HepG2 (cell line): ENCODE results near the gene TRIM8. TPM values are rescaled to one million over a fixed set of nuclear protein-coding genes. Genes with fewer than 3 reads are reported as not detected.

Source experiments
- ATF7-NPFF ChIP-seq: sonication (generic); formaldehyde crosslinking; IDR thresholded peaks from 2 replicates; pipeline ENCODE4 v1.8.1; 2023; ENCODE audit warnings: mild to moderate bottlenecking, low read depth, missing genetic modification reagents, moderate library complexity
- JARID2 ChIP-seq: sonication (generic); formaldehyde crosslinking; IDR thresholded peaks from 2 replicates; pipeline ENCODE4 v1.8.1; 2023; ENCODE audit warnings: missing genetic modification reagents, inconsistent platforms; ENCODE audit not compliant: insufficient replicate concordance
- KLF12 ChIP-seq: sonication (generic); formaldehyde crosslinking; IDR thresholded peaks from 2 replicates; pipeline ENCODE4 v1.4.0; 2020; ENCODE audit warnings: missing genetic modification reagents, borderline replicate concordance
- MED13 ChIP-seq: sonication (generic); formaldehyde crosslinking; IDR thresholded peaks from 2 replicates; pipeline ENCODE4 v1.5.0; 2020; ENCODE audit warnings: missing genetic modification reagents
- NR1H2 ChIP-seq: sonication (generic); formaldehyde crosslinking; IDR thresholded peaks from 2 replicates; pipeline ENCODE4 v1.8.1; 2022; ENCODE audit warnings: low read depth, missing genetic modification reagents, borderline replicate concordance
- PCBP1 ChIP-seq: fragments of 200-400 bp; formaldehyde crosslinking; IDR thresholded peaks from 2 replicates; pipeline ENCODE4 v1.6.1; 2017; ENCODE audit warnings: mild to moderate bottlenecking, low read depth, low read length, borderline replicate concordance
- TAF15 ChIP-seq: fragments of 200-400 bp; formaldehyde crosslinking; IDR thresholded peaks from one replicate; pipeline ENCODE4 v1.6.1; 2018; ENCODE audit warnings: mild to moderate bottlenecking, low read depth, low read length; ENCODE audit not compliant: poor library complexity, severe bottlenecking
- ZBTB38 ChIP-seq: sonication (generic); formaldehyde crosslinking; IDR thresholded peaks from 2 replicates; pipeline ENCODE4 v1.5.1; 2020; ENCODE audit warnings: mild to moderate bottlenecking, missing genetic modification reagents
- ZBTB7A ChIP-seq: sonication (generic); formaldehyde crosslinking; IDR thresholded peaks from 2 replicates; pipeline ENCODE4 v1.8.0; 2022; ENCODE audit warnings: mild to moderate bottlenecking, missing genetic modification reagents
- ZNF343 ChIP-seq: sonication (generic); formaldehyde crosslinking; IDR thresholded peaks from 2 replicates; pipeline ENCODE4 v1.4.0; 2020; ENCODE audit warnings: mild to moderate bottlenecking, missing genetic modification reagents
- ZNF547 ChIP-seq: sonication (generic); formaldehyde crosslinking; IDR thresholded peaks from 2 replicates; pipeline ENCODE4 v1.5.1; 2020; ENCODE audit warnings: mild to moderate bottlenecking, missing genetic modification reagents
- ZNF629 ChIP-seq: sonication (generic); formaldehyde crosslinking; conservative IDR thresholded peaks from 2 replicates; pipeline ENCODE4 v1.5.0; 2020; ENCODE audit warnings: missing genetic modification reagents
- ZNF746 ChIP-seq: sonication (generic); formaldehyde crosslinking; IDR thresholded peaks from 2 replicates; pipeline ENCODE4 v1.8.0; 2022; ENCODE audit warnings: mild to moderate bottlenecking, missing genetic modification reagents
- polyA plus RNA-seq, 8 experiments: library from polyadenylated mRNA; depleted of rRNA in 3 of 8; stranded (reverse) in 7 of 8; unstranded in 1 of 8; fragments of >200 nt; fragmentation: Illumina TruSeq in 4 of 8; extraction: Trizol in 4 of 8; gene quantifications; 2 replicates each; pipeline versions ENCODE4 v1.2.1 to v1.2.3, GENCODE V29; 2011 to 2016; ENCODE audit warnings: low read depth in 4 of 8, missing spikeins in 1 of 8, mixed read lengths in 1 of 8; ENCODE audit not compliant: insufficient read depth in 1 of 8
- total RNA-seq, 5 experiments: library from RNA; depleted of rRNA; stranded (reverse); fragments of >200 nt; fragmentation: Illumina TruSeq; extraction: Trizol; gene quantifications; 2 replicates each; pipeline ENCODE4 v1.2.3, GENCODE V29; 2016; ENCODE audit warnings: low read depth in 1 of 5
- TF ChIP-seq, protein P1 (sequence below): sonication (generic); formaldehyde crosslinking; IDR thresholded peaks from 2 replicates; pipeline ENCODE4 v1.8.1; 2023; ENCODE audit warnings: missing genetic modification reagents, mild to moderate bottlenecking, borderline replicate concordance
- TF ChIP-seq, protein P2 (sequence below): IDR thresholded peaks from 2 replicates; pipeline ENCODE4 v1.6.1; 2016; ENCODE audit warnings: low read depth, missing genetic modification reagents, missing compliant biosample characterization
- TF ChIP-seq, protein P3 (sequence below), 2 experiments: IDR thresholded peaks; 2 replicates each; pipeline ENCODE4 v1.6.1; 2011 to 2012; ENCODE audit warnings: low read length in 2 of 2, borderline replicate concordance in 1 of 2, low read depth in 1 of 2, mild to moderate bottlenecking in 1 of 2, moderate library complexity in 1 of 2
- TF ChIP-seq, protein P4 (sequence below): sonication (generic); formaldehyde crosslinking; IDR thresholded peaks from 2 replicates; pipeline ENCODE4 v1.8.1; 2022; ENCODE audit warnings: mild to moderate bottlenecking, missing genetic modification reagents

Gene TRIM8
- total and polyA plus RNA-seq, 2 of the 13 experiments (the other 11 are each of a cell fraction or from before 2014, with no cell fraction given), result 38.9 to 66.5 TPM

DNA sequence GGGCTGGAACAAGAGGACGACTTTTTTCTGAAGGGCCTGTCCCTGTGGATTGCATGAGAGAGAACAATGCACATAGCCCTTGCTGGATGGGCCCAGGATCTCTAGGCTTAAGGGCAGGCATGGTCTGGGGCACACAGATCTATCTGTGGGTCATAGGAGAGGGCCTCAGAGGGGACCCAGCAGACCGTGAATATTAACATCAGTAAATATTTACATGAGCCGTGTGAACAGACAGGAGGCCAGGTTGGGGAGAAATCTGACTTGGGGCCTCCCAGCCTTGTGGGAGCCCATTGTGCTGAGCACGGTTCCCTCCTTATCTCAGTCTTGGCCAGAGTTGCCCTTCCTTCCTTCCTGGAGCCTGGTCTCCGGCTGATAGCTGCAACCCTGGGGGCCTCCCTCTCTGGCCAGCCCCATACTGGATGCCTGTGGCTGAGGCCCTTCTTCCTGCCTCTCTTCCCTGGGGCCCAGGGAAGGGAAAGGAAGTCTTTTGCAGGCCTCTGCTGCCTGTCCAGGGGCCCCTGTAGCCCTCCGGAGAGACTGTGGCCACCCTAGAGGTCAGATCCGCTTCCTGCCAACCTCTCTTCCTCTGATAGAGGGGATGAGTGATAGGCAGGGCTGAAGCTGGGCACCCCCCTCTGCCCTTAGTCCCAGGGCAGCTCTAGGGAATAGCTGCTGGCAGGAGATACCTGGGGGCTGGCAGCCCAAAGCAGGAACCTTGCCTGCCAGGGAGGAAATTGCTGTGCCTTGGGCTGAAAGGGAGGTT is 44.5 kb upstream of the TRIM8 start (continued):
- no peak for TF ChIP-seq ZNF343 (CRISPR knock-in tag)
- TF ChIP-seq, protein P1, sequence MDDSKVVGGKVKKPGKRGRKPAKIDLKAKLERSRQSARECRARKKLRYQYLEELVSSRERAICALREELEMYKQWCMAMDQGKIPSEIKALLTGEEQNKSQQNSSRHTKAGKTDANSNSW (CRISPR knock-in tag), result no peak
- no peak for TF ChIP-seq NR1H2
- no peak for TF ChIP-seq PCBP1
- 0 out of 2 replicates have a peak, but pooled peaks have one; percentile 44 for TF ChIP-seq ZBTB7A (CRISPR knock-in tag)
- TF ChIP-seq ZNF547 (CRISPR knock-in tag), result no peak
- peak; percentile 70; the same call in 1 of the 2 replicates for TF ChIP-seq MED13 (CRISPR knock-in tag)
- no peak for TF ChIP-seq TAF15
- no peak for TF ChIP-seq KLF12 (CRISPR knock-in tag)
- TF ChIP-seq ZNF629, result peak; percentile 58
- TF ChIP-seq, protein P2, sequence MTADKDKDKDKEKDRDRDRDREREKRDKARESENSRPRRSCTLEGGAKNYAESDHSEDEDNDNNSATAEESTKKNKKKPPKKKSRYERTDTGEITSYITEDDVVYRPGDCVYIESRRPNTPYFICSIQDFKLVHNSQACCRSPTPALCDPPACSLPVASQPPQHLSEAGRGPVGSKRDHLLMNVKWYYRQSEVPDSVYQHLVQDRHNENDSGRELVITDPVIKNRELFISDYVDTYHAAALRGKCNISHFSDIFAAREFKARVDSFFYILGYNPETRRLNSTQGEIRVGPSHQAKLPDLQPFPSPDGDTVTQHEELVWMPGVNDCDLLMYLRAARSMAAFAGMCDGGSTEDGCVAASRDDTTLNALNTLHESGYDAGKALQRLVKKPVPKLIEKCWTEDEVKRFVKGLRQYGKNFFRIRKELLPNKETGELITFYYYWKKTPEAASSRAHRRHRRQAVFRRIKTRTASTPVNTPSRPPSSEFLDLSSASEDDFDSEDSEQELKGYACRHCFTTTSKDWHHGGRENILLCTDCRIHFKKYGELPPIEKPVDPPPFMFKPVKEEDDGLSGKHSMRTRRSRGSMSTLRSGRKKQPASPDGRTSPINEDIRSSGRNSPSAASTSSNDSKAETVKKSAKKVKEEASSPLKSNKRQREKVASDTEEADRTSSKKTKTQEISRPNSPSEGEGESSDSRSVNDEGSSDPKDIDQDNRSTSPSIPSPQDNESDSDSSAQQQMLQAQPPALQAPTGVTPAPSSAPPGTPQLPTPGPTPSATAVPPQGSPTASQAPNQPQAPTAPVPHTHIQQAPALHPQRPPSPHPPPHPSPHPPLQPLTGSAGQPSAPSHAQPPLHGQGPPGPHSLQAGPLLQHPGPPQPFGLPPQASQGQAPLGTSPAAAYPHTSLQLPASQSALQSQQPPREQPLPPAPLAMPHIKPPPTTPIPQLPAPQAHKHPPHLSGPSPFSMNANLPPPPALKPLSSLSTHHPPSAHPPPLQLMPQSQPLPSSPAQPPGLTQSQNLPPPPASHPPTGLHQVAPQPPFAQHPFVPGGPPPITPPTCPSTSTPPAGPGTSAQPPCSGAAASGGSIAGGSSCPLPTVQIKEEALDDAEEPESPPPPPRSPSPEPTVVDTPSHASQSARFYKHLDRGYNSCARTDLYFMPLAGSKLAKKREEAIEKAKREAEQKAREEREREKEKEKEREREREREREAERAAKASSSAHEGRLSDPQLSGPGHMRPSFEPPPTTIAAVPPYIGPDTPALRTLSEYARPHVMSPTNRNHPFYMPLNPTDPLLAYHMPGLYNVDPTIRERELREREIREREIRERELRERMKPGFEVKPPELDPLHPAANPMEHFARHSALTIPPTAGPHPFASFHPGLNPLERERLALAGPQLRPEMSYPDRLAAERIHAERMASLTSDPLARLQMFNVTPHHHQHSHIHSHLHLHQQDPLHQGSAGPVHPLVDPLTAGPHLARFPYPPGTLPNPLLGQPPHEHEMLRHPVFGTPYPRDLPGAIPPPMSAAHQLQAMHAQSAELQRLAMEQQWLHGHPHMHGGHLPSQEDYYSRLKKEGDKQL (CRISPR knock-in tag), result 0 out of 2 replicates have a peak, but pooled peaks have one; percentile 64
- TF ChIP-seq ATF7-NPFF (CRISPR knock-in tag), result 0 out of 2 replicates have a peak, but pooled peaks have one; percentile 26
- TF ChIP-seq, protein P3, sequence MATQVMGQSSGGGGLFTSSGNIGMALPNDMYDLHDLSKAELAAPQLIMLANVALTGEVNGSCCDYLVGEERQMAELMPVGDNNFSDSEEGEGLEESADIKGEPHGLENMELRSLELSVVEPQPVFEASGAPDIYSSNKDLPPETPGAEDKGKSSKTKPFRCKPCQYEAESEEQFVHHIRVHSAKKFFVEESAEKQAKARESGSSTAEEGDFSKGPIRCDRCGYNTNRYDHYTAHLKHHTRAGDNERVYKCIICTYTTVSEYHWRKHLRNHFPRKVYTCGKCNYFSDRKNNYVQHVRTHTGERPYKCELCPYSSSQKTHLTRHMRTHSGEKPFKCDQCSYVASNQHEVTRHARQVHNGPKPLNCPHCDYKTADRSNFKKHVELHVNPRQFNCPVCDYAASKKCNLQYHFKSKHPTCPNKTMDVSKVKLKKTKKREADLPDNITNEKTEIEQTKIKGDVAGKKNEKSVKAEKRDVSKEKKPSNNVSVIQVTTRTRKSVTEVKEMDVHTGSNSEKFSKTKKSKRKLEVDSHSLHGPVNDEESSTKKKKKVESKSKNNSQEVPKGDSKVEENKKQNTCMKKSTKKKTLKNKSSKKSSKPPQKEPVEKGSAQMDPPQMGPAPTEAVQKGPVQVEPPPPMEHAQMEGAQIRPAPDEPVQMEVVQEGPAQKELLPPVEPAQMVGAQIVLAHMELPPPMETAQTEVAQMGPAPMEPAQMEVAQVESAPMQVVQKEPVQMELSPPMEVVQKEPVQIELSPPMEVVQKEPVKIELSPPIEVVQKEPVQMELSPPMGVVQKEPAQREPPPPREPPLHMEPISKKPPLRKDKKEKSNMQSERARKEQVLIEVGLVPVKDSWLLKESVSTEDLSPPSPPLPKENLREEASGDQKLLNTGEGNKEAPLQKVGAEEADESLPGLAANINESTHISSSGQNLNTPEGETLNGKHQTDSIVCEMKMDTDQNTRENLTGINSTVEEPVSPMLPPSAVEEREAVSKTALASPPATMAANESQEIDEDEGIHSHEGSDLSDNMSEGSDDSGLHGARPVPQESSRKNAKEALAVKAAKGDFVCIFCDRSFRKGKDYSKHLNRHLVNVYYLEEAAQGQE (IDR thresholded peaks at IDR 0.05; ENCODE audit: borderline replicate concordance in 1 of 2, low read depth in 1 of 2, low read length in 2 of 2), result peak in 1 of 2 experiments; percentile 56; a peak in 1 of 4 replicates
- TF ChIP-seq JARID2 (CRISPR knock-in tag), result no peak
- no peak for TF ChIP-seq ZBTB38
- TF ChIP-seq ZNF746 (CRISPR knock-in tag), result peak; percentile 78
- TF ChIP-seq, protein P4, sequence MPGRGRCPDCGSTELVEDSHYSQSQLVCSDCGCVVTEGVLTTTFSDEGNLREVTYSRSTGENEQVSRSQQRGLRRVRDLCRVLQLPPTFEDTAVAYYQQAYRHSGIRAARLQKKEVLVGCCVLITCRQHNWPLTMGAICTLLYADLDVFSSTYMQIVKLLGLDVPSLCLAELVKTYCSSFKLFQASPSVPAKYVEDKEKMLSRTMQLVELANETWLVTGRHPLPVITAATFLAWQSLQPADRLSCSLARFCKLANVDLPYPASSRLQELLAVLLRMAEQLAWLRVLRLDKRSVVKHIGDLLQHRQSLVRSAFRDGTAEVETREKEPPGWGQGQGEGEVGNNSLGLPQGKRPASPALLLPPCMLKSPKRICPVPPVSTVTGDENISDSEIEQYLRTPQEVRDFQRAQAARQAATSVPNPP (CRISPR knock-in tag), result peak; percentile 69; the same call in 1 of the 2 replicates
